OCI-LY1 (cell line): ENCODE results near the gene SLC25A29.

Experiments
- H2AFZ ChIP-seq: fragments of 200-600 bp; sonication (generic), shearing (Covaris generic); 2 replicates; pipeline ENCODE4 v1.6.0; 2014; ENCODE audit warnings: antibody characterized with exemption, mild to moderate bottlenecking, low read length
- H3F3A ChIP-seq: fragments of 200-600 bp; sonication (generic), shearing (Covaris generic); 2 replicates; pipeline ENCODE4 v1.6.0; 2014; ENCODE audit warnings: mild to moderate bottlenecking, antibody characterized with exemption, low read length, moderate library complexity; ENCODE audit not compliant: insufficient read depth
- H3K27ac ChIP-seq: fragments of 200-600 bp; sonication (generic); 2 replicates; pipeline ENCODE4 v1.5.1; 2014; ENCODE audit warnings: low read length, mixed run types, mild to moderate bottlenecking, low read depth; ENCODE audit not compliant: poor library complexity, severe bottlenecking
- H3K27me3 ChIP-seq: fragments of 200-600 bp; sonication (generic); 2 replicates; pipeline ENCODE4 v1.6.0; 2014; ENCODE audit warnings: antibody characterized with exemption, mild to moderate bottlenecking, low read length, moderate library complexity; ENCODE audit not compliant: insufficient read depth
- H3K36me3 ChIP-seq: fragments of 200-600 bp; sonication (generic); 2 replicates; pipeline ENCODE4 v1.6.1; 2014; ENCODE audit warnings: mild to moderate bottlenecking, antibody characterized with exemption, low read length, moderate library complexity, mixed read lengths; ENCODE audit not compliant: insufficient read depth
- H3K4me1 ChIP-seq: fragments of 200-600 bp; sonication (generic); 2 replicates; pipeline ENCODE4 v1.5.1; 2014; ENCODE audit warnings: mild to moderate bottlenecking, low read length, moderate library complexity; ENCODE audit not compliant: insufficient read depth, severe bottlenecking
- H3K4me2 ChIP-seq: fragments of 200-600 bp; sonication (generic), shearing (Covaris generic); 2 replicates; pipeline ENCODE4 v1.6.1; 2014; ENCODE audit warnings: low read length
- H3K4me3 ChIP-seq: fragments of 200-600 bp; sonication (generic); 2 replicates; pipeline ENCODE4 v1.5.1; 2014; ENCODE audit warnings: low read length, low read depth, mild to moderate bottlenecking, mixed read lengths; ENCODE audit not compliant: poor library complexity, severe bottlenecking
- H3K79me2 ChIP-seq: fragments of 200-600 bp; shearing (Covaris generic); 2 replicates; pipeline ENCODE4 v1.6.1; 2016; ENCODE audit warnings: mixed run types, low read length, mixed read lengths; ENCODE audit not compliant: insufficient read depth
- H3K9ac ChIP-seq: fragments of 200-600 bp; sonication (generic), shearing (Covaris generic); 2 replicates; pipeline ENCODE4 v1.6.1; 2014; ENCODE audit warnings: mild to moderate bottlenecking, low read length, mixed read lengths
- H3K9me2 ChIP-seq: fragments of 200-600 bp; sonication (generic), shearing (Covaris generic); 2 replicates; pipeline ENCODE4 v1.6.1; 2014; ENCODE audit warnings: low read depth, mild to moderate bottlenecking, low read length, mixed read lengths
- H3K9me3 ChIP-seq: fragments of 200-600 bp; shearing (Covaris generic); 2 replicates; pipeline ENCODE4 v1.6.1; 2014; ENCODE audit warnings: low read length, mixed read lengths
- H4K20me1 ChIP-seq: fragments of 200-600 bp; sonication (generic), shearing (Covaris generic); 2 replicates; pipeline ENCODE4 v1.6.0; 2016; ENCODE audit warnings: mild to moderate bottlenecking, low read length; ENCODE audit not compliant: insufficient read depth
- EZH2 ChIP-seq: fragments of 200-600 bp; sonication (generic), shearing (Covaris generic); IDR thresholded peaks from 2 replicates; pipeline ENCODE4 v1.8.0; 2017; ENCODE audit warnings: borderline replicate concordance, mixed run types, mild to moderate bottlenecking, antibody characterized with exemption, low read length, moderate library complexity, mixed read lengths
- TF ChIP-seq, protein P1 (sequence below): fragments of 200-600 bp; sonication (generic), shearing (Covaris generic); IDR thresholded peaks from 2 replicates; pipeline ENCODE4 v1.5.1; 2017; ENCODE audit warnings: mild to moderate bottlenecking, antibody characterized with exemption, low read length, moderate library complexity, mixed read lengths

Gene SLC25A29

DNA sequence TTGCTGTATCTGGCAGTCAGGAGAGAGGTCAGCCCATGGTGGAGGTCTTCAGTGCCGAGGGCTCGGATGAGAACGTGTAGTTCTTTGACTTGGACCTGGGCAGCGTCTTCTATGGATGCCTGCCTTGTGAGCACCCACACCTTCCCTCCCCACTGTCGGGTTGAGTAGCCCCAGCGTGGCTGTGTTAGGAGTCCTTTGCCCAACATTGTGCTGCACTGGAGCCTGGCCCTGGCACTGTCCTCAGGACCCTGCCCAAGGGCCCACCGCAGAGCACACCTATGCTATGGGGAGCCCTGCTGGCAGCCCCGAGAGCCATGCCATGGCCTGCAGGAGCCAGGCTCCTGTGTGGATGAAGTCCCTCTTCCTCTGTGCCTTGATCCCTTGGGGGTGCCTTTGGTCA, 26.7 kb downstream of the SLC25A29 start:
- Histone ChIP-seq H2AFZ (no peak overlapping the region), H3K27me3 (no peaks in the 10 kb centered on the region), H3K27ac (no peak overlapping the region), H3F3A (no peaks in the 10 kb centered on the region), H3K4me2 (no peak overlapping the region), H3K4me1 (peaks cover 5% of the 10 kb centered on the region), H3K4me3 (no peak overlapping the region), H3K9me3 (no peaks in the 10 kb centered on the region), H3K9me2 (no peaks in the 10 kb centered on the region), H3K9ac (no peak overlapping the region), H4K20me1 (no peaks in the 10 kb centered on the region), H3K79me2 (peaks cover 14% of the 10 kb centered on the region), H3K36me3 (peaks cover 71% of the 10 kb centered on the region; the same call in 1 of the 2 replicates)
- TF ChIP-seq, protein P1, sequence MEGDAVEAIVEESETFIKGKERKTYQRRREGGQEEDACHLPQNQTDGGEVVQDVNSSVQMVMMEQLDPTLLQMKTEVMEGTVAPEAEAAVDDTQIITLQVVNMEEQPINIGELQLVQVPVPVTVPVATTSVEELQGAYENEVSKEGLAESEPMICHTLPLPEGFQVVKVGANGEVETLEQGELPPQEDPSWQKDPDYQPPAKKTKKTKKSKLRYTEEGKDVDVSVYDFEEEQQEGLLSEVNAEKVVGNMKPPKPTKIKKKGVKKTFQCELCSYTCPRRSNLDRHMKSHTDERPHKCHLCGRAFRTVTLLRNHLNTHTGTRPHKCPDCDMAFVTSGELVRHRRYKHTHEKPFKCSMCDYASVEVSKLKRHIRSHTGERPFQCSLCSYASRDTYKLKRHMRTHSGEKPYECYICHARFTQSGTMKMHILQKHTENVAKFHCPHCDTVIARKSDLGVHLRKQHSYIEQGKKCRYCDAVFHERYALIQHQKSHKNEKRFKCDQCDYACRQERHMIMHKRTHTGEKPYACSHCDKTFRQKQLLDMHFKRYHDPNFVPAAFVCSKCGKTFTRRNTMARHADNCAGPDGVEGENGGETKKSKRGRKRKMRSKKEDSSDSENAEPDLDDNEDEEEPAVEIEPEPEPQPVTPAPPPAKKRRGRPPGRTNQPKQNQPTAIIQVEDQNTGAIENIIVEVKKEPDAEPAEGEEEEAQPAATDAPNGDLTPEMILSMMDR, result no peak
- TF ChIP-seq EZH2, result no peak

GRCh38 chr14:100279133-100279532, 27.1 kb downstream of the SLC25A29 start:
- H3K27me3 ChIP-seq, result no peaks in the 10 kb centered on the region

DNA sequence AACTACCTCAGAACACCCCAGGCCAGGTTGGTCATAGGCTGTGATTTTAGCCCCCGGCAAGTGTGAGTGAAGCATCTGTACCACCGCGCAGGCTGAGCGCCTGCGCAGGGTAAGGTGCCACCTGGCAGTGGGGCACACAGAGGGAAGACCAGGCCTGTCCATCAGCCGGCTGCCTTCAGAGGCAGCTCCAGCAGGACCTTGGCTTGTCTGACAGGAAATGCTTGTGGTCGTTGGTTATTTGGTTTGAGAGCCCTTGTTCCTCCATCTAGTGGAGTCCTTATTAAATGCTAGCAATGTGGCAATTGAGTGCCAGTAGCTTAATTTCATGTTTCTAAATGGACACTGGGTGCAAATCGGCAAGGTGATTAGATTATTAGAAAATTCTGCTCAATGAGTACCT, 27.5 kb downstream of the SLC25A29 start:
- H3K9me3 ChIP-seq, result no peaks in the 10 kb centered on the region
- no peaks in the 10 kb centered on the region for H3F3A ChIP-seq
- H3K27ac ChIP-seq, result no peak overlapping the region
- no peak overlapping the region for H3K9ac ChIP-seq
- no peak for TF ChIP-seq EZH2
- TF ChIP-seq, protein P1, result no peak
- no peaks in the 10 kb centered on the region for H4K20me1 ChIP-seq
- H3K27me3 ChIP-seq, result no peaks in the 10 kb centered on the region
- H3K4me3 ChIP-seq, result no peak overlapping the region
- H3K79me2 ChIP-seq, result peaks cover 23% of the 10 kb centered on the region
- H3K4me2 ChIP-seq, result no peak overlapping the region
- no peak overlapping the region for H2AFZ ChIP-seq
- no peaks in the 10 kb centered on the region for H3K4me1 ChIP-seq
- H3K36me3 ChIP-seq, result peaks cover 79% of the 10 kb centered on the region; the same call in 1 of the 2 replicates
- no peaks in the 10 kb centered on the region for H3K9me2 ChIP-seq

More at GRCh38 chr14:100279133-100279532, 27.1 kb downstream of the SLC25A29 start:
- Histone ChIP-seq H3K4me1 (peaks cover under 1% of the 10 kb centered on the region), H2AFZ (no peak overlapping the region), H3K27ac (no peak overlapping the region), H3K4me3 (no peak overlapping the region), H3K9me2 (no peaks in the 10 kb centered on the region), H3K36me3 (peaks cover 75% of the 10 kb centered on the region; the same call in 1 of the 2 replicates), H3K79me2 (peaks cover 18% of the 10 kb centered on the region), H4K20me1 (no peaks in the 10 kb centered on the region), H3K9me3 (no peaks in the 10 kb centered on the region), H3F3A (no peaks in the 10 kb centered on the region), H3K4me2 (no peak overlapping the region), H3K9ac (no peak overlapping the region)
- TF ChIP-seq, protein P1, result no peak
- no peak for TF ChIP-seq EZH2
